H1 (cell line): ENCODE measurements around the gene PRSS48. TPM values are rescaled to one million over a fixed set of nuclear protein-coding genes. Genes with fewer than 3 reads are reported as not detected.

Experiments used
- CHD7 ChIP-seq: fragments of 300-600 bp; sonication (generic); IDR thresholded peaks from 2 replicates; pipeline ENCODE4 v1.7.1; 2012; ENCODE audit warnings: low read length, moderate library complexity, mild to moderate bottlenecking, inconsistent platforms; ENCODE audit not compliant: insufficient replicate concordance
- KDM1A ChIP-seq: fragments of 200-600, 300-600 bp; sonication (generic); IDR thresholded peaks from 2 replicates; pipeline ENCODE4 v1.7.1; 2016; ENCODE audit warnings: mild to moderate bottlenecking, low read length, borderline replicate concordance
- MAFK ChIP-seq: IDR thresholded peaks from 2 replicates; pipeline ENCODE4 v1.6.1; 2012; ENCODE audit warnings: low read depth, mild to moderate bottlenecking, improper control_type of control experiment, low read length
- polyA plus RNA-seq, 7 experiments: library from polyadenylated mRNA; depleted of rRNA in 3 of 7; stranded (reverse) in 5 of 7; unstranded in 2 of 7; fragments of >200 nt in 5 of 7; fragments of 200-250 nt in 2 of 7; gene quantifications; 1 replicate in 5 of 7; 2 replicates in 1 of 7; 4 replicates in 1 of 7; pipeline versions ENCODE4 v1.2.1 to v1.2.3, GENCODE V29; 2011 to 2013; ENCODE audit warnings: missing spikeins in 2 of 7, mixed read lengths in 2 of 7
- total RNA-seq: library from RNA; stranded (reverse); fragmentation: NEBNext Ultra II Directional; extraction: Animal tissue kit (Norgen Biotek cat#: 25700); gene quantifications from 2 replicates; pipeline ENCODE4 v1.2.1, GENCODE V29; 2021

The PRSS48 gene
- total and polyA plus RNA-seq, 2 of the 8 experiments (the other 6 are each of a cell fraction or from before 2014, with no cell fraction given) = not detected

GRCh38 chr4:151318307-151319006 is 41.5 kb downstream of the PRSS48 start (continued):
- TF ChIP-seq CHD7 (no peak), MAFK (peak; percentile 75; the same call in 1 of the 2 replicates), KDM1A (no peak)
- TF ChIP-seq, all 59 proteins: peak for 1
